Measurements from ENCODE around the gene PSMD13. TPM values are rescaled to one million over a fixed set of nuclear protein-coding genes. Genes with fewer than 3 reads are reported as not detected.
A peak's percentile ranks its signal among the peaks of the same experiment; 100 is the strongest.

PSMD13 gene
- total and polyA plus RNA-seq, 2 of the 4 experiments (the other 2 are of a cell fraction), result 177 to 217 TPM

GRCh38 chr11:250740-251299 is 14.0 kb downstream of the PSMD13 start:
- H3K79me1 ChIP-seq (ENCODE audit: low read depth in 1 of 2, low read length in 2 of 2), result peaks cover 2 to 9% of the 10 kb centered on the region in 2 experiments; a peak in 3 of 4 replicates
- intact Hi-C loops (cut with micrococcal nuclease) (loop anchor here (2.0 kb wide), 1 partner anchor 112 kb away; no protein-coding TSS in a partner anchor), in situ Hi-C loops (cut with MboI; ENCODE audit: low sequenced_read_pairs) (no loop called here), dilution Hi-C loops (cut with HindIII; ENCODE audit: low sequenced_read_pairs, unreplicated experiment) (no loop called here)
- H2BK5ac ChIP-seq (ENCODE audit: low read depth, low read length, poor library complexity, severe bottlenecking), result no peak overlapping the region
- H3K4me3 ChIP-seq (ENCODE audit: insufficient read depth, low read depth, low read length), result no peak overlapping the region
- H4K5ac ChIP-seq (ENCODE audit: low read depth, low read length), result no peak overlapping the region
- no peaks in the 10 kb centered on the region for H3K9me1 ChIP-seq (ENCODE audit: insufficient read depth, low read length)
- no peak overlapping the region for H3K14ac ChIP-seq (replicated peaks; ENCODE audit: low read depth, low read length)
- no peak overlapping the region for H3K23ac ChIP-seq (ENCODE audit: low read depth, low read length)
- no peak overlapping the region for H3K4me2 ChIP-seq (ENCODE audit: low read depth, low read length)
- WGBS, 2 experiments (ENCODE audit: extremely low coverage in 2 of 2, insufficient read length in 1 of 2), result 72% methylated on average over 7 of the region's 10 CpGs; no CpG with 5 or more reads in 1 of the 2 experiments
- H4K20me1 ChIP-seq (ENCODE audit: insufficient read depth, low read length), result no peaks in the 10 kb centered on the region; the same call in 1 of the 2 replicates
- ChIA-PET POLR2A (ENCODE audit: unreplicated experiment) (interaction anchor here (0.6 to 0.8 kb wide), 2 partner anchors 18 to 156 kb away, joined by 3 read pairs; no protein-coding TSS in a partner anchor), CTCF (interaction anchor here (0.9 to 1.4 kb wide), 5 partner anchors 9 to 112 kb away, joined by 3 to 10 read pairs (median 4); no protein-coding TSS in a partner anchor)
- H3K56ac ChIP-seq (ENCODE audit: extremely low read depth, insufficient read depth, low read length), result no peak overlapping the region
- no TSS peak for BruUV-seq (replicated peaks)
- no peak overlapping the region for H2BK15ac ChIP-seq (ENCODE audit: low read depth, low read length)
- no peaks in the 10 kb centered on the region for H3K27me3 ChIP-seq (ENCODE audit: control insufficient read depth, insufficient read depth, low read length)
- no peak overlapping the region for H2BK20ac ChIP-seq (ENCODE audit: low read depth, low read length)
- no peak overlapping the region for H3K18ac ChIP-seq (ENCODE audit: low read depth, low read length)
- no peak overlapping the region for H2AK5ac ChIP-seq (ENCODE audit: low read depth, low read length)
- H3K27ac ChIP-seq (ENCODE audit: insufficient read depth, low read length), result no peak overlapping the region
- no peaks in the 10 kb centered on the region for H3K9me3 ChIP-seq (ENCODE audit: control insufficient read depth, insufficient read depth, low read length)
- no peak overlapping the region for H3K4ac ChIP-seq (ENCODE audit: low read depth, low read length)
- H3K4me1 ChIP-seq (ENCODE audit: control insufficient read depth, insufficient read depth, low read length), result no peaks in the 10 kb centered on the region
- DNase-seq (peak; percentile 42), ATAC-seq (ENCODE audit: low read depth) (peak; percentile 92)
- peak; percentile 72 for TF ChIP-seq SMC3 (IDR thresholded peaks at IDR 0.05; ENCODE audit: low read depth, low read length)
- peak; percentile 58 for TF ChIP-seq CTCF (conservative IDR thresholded peaks at IDR 0.05; ENCODE audit: low read depth, low read length)
- TF ChIP-seq POLR2A (IDR thresholded peaks at IDR 0.05; ENCODE audit: low read depth, low read length), result no peak
- TF ChIP-seq RAD21 (IDR thresholded peaks at IDR 0.05; ENCODE audit: low read length), result peak; percentile 67
- no peak for TF ChIP-seq CHD1 (IDR thresholded peaks at IDR 0.05; ENCODE audit: low read depth, low read length)
- no peak overlapping the region for H2AK9ac ChIP-seq (replicated peaks; ENCODE audit: low read depth, low read length, poor library complexity)
- peak overlapping the region; percentile 28 for H2AFZ ChIP-seq (replicated peaks; ENCODE audit: low read length, poor library complexity)
- H3K9ac ChIP-seq (ENCODE audit: low read depth, low read length), result no peak overlapping the region
- no peak overlapping the region for H4K8ac ChIP-seq (ENCODE audit: low read depth in 2 of 2, low read length in 2 of 2)
- no peak overlapping the region for H2BK120ac ChIP-seq (ENCODE audit: low read depth, low read length)
- H4K91ac ChIP-seq (ENCODE audit: insufficient read depth, low read depth, low read length), result no peak overlapping the region
- peaks cover 50% of the 10 kb centered on the region for H3K36me3 ChIP-seq (ENCODE audit: control insufficient read depth, insufficient read depth, low read length)
